ENCODE measurements around the gene FAM168A.
"Not testable (repeated sequence)": the region's sequence is repeated elsewhere in the genome, so short reads cannot be mapped to it uniquely, and the experiment has no call there.

The FAM168A gene

DNA sequence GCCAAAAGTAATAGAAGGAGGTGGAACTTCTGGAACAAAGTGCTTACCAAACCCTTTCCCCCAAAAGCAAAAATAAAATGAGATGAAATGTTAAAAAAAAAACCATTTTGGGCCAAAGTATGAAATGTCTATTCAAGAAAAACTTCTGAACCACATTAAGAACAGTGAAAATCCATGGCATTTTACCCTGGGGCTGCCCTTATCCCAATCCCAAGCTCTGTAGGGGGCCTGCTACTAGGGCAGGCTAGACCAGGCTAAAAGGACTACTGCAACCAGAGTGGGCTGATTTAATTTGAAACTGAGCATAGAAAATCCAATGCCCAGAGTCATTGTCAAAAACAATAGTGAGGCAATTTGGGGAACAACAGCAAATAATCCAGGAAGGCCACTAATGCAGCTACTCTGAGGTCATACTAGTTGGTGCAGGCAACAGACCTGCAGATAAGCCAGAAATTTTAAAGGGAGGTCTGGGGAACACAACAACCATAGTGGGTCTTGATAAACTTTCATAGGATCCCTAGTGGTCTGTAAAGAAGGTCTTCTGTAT, 122.3 kb downstream of the FAM168A start:
- in situ Hi-C loops (cut with HindIII; ENCODE audit: low sequenced_read_pairs), result no loop called here

DNA sequence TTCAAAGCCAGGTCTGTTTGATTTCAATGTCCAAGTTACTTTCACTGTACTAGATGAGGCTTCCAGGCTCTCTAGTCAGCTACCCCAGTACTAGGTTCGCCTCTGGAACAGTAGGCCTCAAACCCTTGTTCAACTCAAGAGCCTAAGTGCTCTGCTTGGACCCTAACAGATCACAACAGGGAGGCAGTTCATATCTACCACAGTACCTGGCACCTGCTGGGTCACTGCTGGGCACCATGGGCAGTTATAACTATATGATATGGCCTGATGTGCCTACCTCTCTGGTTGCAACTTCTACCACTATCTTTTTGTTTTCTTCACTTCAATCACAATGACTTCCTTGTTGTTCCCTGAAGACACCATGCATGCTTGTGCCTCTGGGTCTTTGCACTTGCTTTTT, 124.7 kb downstream of the FAM168A start:
- in situ Hi-C loops (cut with HindIII; ENCODE audit: low sequenced_read_pairs), result no loop called here

DNA sequence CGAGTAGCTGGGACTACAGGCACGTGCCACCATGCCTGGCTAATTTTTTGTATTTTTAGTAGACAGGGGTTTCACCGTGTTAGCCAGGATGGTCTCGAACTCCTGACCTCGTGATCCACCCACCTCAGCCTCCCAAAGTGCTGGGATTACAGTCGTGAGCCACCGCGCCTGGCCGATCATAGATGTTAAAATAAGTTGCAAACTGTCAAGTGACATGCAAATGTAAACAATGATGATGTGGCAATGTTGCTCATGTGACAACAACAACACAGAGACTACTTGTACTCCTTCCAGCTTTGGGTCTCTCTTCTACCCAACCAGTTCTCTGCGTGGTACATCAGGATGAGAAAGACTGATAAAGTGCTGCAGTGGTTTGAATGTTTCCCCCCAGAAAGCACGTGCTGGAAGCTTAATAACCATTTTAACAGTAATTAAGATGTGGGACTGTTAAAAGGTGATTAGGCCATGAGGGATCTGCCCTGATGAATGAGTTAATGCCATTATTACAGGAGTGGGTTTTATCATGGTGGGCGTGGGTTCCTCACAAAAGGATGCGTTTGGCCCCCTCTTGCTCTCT, 127.8 kb downstream of the FAM168A start:
- in situ Hi-C loops (cut with HindIII; ENCODE audit: low sequenced_read_pairs), result not testable (repeated sequence)

DNA sequence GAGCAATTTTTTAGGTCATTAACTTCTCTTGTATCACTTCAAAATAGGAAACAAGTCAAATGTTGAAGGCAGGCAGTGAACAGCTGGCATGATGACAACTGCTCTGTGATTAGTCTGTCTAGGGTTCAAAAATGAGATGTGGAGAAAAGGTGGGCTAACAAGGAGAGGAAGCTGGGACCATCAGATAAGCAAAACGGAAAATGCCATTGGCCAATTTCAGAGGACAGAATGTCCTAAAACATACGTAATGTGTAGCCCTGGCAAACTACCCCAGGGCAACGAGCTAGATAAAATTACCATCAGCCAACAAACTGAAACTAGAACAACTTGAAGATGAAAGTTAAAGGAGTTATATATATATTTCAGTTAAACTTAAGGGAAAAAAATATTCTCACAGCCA, 128.5 kb downstream of the FAM168A start:
- in situ Hi-C loops (cut with HindIII; ENCODE audit: low sequenced_read_pairs), result no loop called here

DNA sequence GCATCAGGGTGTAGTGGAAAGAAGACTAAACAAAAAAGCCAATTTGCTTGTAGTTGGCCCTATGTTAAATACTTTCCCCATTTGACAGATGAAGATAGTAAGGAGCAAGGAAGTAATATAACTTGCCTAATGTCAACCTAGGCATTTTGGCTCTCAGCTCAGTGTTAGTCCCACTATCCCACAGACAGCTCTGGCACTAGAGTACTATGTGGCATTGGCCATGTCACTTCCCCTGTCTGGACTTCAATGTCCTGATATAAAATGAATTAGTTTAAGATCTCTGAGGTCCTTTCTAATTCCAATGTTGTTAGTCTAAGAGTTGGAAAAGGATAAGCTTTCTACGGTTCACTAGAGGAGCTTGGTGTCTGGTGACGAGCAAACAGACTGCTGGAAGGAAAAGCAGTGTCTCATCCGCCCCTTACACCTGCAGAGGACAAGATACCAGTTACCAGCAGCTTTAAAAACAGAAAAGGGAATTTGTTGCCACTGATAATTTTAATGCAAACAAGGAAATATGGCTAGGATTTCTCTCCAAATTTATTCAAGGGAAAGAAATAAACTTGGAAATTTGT, 129.2 kb downstream of the FAM168A start:
- in situ Hi-C loops (cut with HindIII; ENCODE audit: low sequenced_read_pairs), result no loop called here

DNA sequence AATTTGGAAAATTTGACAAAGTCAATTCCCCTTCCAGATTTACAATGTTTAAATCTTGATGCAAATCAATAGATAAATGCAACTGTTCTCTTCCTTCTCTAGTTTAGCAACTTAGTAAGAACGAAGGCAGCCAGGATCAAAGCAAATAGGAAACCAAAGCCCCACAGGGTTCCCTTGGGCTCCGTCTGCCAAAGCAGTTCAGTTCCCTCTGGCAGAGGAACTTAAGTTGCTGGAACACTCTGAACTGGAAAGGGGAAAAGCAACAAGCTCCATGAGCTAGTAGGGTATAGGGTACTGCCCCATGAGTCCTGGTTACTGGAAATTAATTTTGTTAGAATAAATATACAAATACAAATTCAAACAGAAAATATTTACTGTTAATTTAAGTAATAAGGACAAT, 130.4 kb downstream of the FAM168A start:
- in situ Hi-C loops (cut with HindIII; ENCODE audit: low sequenced_read_pairs), result no loop called here

DNA sequence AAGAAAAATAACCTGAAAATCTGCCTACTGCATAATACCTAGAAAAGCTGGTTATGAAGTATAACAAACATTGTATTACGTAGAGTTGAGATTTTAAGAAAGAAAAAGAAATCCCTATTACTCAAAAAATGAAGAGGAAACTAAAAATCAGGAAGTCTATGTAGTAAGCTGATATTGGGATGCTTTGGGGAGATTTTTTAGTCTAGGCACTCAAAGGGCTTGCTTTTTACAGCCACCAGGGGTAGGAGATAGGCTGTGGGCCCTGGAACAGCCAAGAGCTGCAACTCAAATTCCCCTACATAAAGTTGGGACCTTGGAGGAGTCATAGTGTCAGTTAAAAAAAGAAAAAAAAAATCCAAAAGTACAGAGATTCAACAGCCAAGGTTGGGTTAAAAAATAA, 131.3 kb downstream of the FAM168A start:
- in situ Hi-C loops (cut with HindIII; ENCODE audit: low sequenced_read_pairs), result no loop called here

DNA sequence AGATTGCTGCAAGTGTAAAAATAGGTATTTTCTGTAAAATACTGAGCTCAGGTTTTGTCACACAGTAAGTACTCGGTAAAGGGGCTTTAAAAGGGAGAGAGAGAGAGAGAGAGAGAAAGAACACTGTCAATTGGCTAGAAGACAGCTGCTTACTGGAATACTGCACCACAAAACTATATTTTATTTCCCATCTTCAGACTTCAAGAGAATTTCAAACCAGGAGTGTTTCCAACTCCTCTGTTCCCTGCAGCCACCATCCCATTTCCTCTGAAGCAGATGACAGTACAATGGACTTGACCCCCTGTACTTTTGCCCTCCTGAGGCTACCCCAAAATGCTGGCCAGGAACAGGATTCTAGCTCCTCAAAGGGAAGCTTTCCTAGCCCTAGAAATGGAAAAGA, 132.0 kb downstream of the FAM168A start:
- in situ Hi-C loops (cut with HindIII; ENCODE audit: low sequenced_read_pairs), result no loop called here

DNA sequence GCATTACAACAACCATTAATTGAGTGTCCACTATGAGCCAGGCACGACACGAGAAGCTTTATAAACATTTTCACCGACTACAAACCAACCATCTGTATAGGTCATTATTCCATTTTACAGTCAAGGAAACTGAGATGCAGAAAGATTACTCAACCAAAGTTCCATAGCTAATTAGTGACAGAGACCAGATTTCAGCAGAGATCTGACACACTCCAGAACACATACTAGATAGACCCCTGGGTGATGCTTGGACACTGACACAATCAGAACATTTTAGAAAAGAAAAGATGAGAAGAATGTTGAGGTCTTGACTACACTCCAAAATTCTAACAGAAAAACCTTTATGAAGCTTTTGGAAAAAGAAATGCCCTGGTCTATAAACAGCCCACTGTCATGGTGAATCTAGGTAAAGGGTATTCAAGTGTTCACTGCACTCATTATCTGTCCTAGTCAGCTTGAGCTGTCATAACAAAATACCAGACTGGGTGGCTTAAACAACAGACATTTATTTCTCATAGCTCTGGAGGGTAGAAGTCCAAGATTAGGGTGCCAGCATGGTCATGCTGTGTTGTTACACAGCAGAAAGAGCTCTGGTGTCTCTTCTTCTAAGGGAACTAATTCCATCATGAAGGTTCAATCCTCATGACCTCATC, 132.8 kb downstream of the FAM168A start:
- in situ Hi-C loops (cut with HindIII; ENCODE audit: low sequenced_read_pairs), result no loop called here

DNA sequence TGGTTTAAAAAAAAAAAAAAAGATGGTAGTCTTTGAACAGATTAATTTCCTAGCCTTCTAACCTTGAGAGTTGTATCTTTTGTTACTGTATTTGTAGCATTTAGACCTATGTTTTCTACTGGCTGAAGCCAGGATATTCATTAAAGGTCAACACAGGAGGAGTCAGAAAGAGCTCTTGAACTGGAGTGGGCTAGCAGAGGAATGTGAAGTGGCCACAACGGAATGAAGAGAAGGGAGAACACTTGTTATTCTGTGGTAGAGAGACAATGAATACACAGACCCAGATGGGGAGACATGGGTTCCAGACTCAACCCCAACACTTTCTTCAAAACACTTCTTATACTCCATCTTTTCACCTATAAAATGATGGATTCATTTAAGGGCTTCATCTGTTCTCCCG, 133.6 kb downstream of the FAM168A start:
- in situ Hi-C loops (cut with HindIII; ENCODE audit: low sequenced_read_pairs), result no loop called here

DNA sequence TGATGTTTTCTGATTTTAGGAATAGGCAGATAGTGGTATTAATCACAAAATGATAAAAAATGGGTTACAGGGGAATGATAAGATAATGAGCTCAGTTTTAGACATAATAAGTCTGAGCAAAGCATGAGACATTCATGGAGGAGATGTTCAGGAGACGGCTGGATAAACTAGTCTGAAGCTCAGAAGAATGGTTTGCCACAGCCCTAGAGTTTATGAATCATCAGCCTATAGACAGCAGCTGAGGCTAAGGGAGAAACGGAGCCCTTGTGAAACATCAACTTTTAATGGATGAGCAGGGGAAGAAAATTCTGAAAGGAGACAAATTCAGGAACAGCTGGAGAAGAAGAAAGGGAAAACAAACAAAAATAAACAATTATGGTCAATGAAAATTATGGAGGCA, 134.6 kb downstream of the FAM168A start:
- in situ Hi-C loops (cut with HindIII; ENCODE audit: low sequenced_read_pairs), result no loop called here

DNA sequence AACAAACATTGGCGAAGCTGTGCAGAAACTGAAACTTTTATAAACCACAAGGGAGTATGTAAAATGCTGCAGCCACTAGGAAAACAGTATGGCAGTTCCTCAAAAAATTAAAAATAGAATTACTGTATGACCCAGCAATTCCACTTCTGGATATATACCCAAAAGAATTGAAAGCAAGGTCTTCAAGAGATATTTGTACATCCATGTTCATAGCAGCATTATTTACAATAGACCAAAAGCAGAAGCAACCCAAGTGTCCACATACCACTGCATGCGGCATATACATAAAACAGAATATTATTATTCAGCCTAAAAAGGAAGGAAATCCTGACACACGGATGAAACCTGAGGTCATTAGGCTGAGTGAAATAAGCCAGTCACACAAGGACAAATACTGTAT, 135.9 kb downstream of the FAM168A start:
- in situ Hi-C loops (cut with HindIII; ENCODE audit: low sequenced_read_pairs), result no loop called here

DNA sequence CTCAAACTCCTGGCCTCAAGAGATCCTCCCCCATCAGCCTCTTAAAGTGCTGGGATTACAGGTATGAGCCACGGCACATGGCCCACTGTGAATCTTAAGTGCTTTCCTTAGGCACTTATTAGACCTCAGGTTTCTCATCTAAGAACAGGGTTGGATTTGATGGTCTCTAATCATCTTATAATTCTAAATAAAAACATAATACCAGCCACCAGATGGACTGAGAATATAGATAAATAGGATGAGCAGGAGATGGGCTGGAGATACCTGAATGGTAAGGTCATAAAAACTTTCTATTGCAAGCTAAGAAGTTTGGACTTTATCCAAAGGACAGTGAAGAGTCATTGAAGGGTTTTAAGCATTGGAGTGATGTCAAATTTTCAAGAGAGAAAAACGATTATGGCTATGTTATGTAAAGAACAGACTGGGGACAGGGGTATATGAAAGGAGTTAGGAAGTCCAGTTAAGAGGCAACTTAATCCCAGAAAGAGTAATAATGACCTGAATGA, 136.5 kb downstream of the FAM168A start:
- in situ Hi-C loops (cut with HindIII; ENCODE audit: low sequenced_read_pairs), result no loop called here

DNA sequence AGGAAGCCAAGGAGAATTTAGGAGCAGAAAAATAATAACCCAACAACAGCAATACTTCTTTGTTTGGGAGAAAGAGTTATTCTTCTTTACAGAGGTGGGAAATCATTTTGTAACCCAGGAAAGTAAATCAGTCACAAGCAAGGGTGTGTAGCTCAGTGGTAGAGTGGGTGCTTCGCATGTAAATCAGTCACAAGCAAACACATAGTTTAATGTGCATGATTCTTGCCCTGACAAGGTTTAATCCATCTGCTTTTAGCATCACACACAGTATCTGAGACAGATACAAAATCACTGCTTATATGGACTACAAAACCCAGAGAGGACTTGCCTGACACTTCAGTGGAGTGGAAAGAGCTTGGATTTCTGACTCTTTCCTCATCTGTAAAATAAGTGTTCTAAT, 139.7 kb downstream of the FAM168A start:
- in situ Hi-C loops (cut with HindIII; ENCODE audit: low sequenced_read_pairs), result no loop called here

DNA sequence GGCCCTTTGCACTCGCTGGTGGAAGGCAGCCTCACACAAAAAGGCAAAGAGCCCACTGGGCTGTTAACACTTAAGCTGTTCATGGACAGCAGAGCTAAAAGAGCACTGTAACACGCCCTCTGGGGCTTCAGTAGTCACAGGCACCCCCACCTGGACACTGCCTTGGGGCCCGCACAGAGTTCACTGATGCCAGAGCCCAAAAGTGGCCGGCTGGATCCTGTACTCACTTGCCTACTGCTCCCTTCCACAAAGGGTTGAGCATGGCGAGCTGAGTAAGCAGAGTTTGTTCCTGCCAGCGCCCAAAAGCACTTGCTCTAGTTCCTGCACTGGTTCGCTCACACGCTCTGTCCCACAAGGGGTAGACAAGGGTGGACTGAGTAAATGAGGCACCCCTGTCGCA, 142.9 kb downstream of the FAM168A start:
- in situ Hi-C loops (cut with HindIII; ENCODE audit: low sequenced_read_pairs), result no loop called here

DNA sequence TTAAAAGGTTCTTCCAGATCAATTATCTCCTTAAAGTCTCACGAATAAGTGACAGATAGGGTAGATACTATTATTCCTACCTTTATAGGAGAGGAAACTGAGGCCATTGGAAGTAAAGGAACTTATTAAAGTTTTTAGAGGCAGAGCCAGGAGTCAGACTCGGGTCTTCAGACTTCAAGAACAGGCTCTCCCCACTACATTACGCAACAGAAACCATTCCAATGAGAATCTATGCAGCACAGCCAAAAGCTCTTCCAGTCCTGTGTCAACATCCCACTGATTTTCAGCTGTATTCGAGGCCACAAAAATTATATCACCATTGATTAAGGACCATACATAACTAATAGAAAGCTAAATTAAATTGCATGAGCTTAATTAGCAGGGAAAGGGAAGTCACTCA, 144.3 kb downstream of the FAM168A start:
- in situ Hi-C loops (cut with HindIII; ENCODE audit: low sequenced_read_pairs), result no loop called here

DNA sequence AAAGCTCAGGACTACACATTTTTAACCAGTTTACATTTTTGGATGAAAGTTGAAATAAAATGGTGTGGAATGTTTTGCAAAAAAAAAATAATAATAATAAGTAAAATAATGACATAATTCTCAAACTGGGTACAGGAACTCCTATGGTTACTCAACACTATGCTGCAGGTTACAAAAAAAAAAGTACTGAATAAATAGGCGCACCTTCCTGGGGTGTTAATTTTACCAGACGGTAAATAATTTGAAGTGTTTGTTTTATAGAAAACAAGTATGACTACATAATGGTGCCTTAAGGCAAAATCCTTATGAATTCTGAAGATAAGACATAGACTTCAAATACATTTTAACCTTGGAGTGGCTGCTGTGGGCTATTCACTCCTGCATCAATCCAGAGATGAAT, 145.2 kb downstream of the FAM168A start:
- in situ Hi-C loops (cut with HindIII; ENCODE audit: low sequenced_read_pairs), result no loop called here

DNA sequence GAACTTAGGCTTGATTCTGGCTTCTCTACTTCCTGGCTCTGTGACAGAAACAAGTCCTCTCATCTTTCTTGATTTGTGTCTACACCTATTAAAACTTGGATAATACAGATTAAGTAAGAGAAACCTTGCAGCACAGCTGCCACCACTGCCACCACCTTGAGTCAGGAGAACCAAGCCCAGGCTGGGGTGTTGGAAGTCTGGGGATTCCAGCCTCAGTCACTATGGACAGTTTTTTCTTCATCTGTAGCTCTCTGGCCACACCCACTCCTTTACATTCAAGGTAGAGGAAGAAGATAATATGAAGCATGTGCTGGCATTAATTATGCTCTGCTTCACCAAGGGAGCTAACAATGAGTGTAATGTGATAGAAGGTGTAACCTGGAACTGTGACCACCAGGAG, 146.0 kb downstream of the FAM168A start:
- in situ Hi-C loops (cut with HindIII; ENCODE audit: low sequenced_read_pairs), result no loop called here

DNA sequence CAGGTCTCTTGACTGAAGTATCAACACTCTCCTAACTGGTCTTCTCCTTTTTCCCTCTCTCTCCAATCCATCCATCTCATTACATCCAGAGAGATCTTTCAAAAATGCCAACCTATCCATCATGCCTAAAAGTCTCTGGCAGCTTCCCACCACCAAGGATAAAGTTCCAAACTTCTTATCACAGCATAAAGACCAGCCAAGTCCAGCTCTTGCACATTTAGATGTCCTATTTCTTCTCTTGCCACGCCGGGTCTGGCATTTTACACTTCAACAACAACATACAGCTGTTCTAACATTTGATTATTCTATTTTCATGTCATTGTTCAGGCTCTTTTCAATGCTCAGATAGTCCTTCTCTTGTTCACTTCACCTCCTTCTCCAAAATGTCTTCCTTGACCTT, 151.1 kb downstream of the FAM168A start:
- in situ Hi-C loops (cut with HindIII; ENCODE audit: low sequenced_read_pairs), result no loop called here

DNA sequence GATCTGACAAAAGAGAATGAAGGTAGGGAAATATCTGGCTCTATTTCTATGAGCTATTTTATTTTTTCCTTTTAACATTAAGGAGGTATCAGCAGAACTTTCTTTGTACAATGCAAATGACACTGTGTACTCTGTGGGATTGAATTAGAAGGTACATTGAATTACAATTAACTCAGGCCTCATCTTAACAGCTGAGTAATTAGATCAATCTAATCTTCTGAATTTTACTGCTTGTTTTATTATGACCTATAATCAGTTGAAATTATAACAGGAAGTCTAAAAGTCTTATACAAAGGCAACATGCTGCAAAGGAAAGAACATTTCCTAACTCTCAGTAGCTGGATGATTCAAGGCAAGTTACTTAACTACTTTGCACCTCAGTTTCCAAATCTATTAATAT, 151.9 kb downstream of the FAM168A start:
- in situ Hi-C loops (cut with HindIII; ENCODE audit: low sequenced_read_pairs), result no loop called here

DNA sequence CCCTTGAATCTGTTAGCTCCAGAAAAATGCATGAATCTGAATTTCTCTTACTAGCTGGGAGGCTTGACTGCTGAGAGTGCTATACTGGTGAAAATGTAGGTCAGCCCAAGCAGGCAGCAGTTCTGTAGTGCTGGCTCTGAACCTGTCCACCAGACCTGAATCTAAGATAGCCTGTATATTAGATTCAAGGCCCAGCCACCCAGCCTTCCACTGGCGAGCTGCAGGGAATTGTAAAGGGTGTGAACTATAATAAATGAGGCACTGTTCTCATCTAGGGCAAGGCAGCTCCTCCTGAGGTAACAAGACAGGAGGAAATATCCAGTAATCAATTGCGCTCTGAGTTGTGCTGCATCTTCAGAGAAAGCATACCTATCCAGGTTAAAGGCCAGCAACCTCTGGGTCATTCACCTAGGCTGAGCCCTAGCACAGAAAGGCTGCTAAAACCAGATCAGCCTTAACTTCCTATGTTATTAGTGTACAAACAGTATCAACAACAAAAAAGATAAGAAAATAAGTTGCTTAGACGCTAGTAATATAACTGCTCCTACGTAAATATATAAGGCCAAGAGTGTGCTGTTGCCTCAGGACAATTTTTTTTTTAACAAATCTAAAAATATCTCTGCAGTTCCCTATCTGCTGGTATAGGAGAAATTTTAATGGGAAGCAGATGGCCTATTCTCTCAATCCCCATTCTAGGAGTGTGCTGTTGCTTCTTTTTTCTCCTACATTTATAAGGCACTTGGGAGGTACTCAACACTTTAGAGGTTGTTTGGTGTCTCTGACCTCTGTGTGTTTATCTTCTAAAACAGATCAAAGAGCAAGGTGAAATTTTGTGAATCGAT, 158.7 kb downstream of the FAM168A start:
- in situ Hi-C loops (cut with HindIII; ENCODE audit: low sequenced_read_pairs), result no loop called here
